Left hindlimb (tissue), 1 donor: Measurements from ENCODE around the gene CDH23.

ENCODE experiments used
- DNase-seq: peaks from one replicate; pipeline ENCODE4 v3.0.0-alpha.2; 2018

The CDH23 gene

GRCh38 chr10:71784679-71785272 lies 388.1 kb downstream of the CDH23 start:
- DNase-seq: no peak

- DNase-seq: no peak
Observed at GRCh38 chr10:71788954-71789353, 392.2 kb downstream of the CDH23 start.

- no peak for DNase-seq
Observed at GRCh38 chr10:71789871-71790270, 393.2 kb downstream of the CDH23 start.

GRCh38 chr10:71790749-71791440 lies 394.2 kb downstream of the CDH23 start:
- no peak for DNase-seq

GRCh38 chr10:71795248-71795647 lies 398.5 kb downstream of the CDH23 start:
- no peak for DNase-seq

- DNase-seq: no peak
Observed at GRCh38 chr10:71796749-71797405, 400.2 kb downstream of the CDH23 start.

- no peak for DNase-seq
Observed at GRCh38 chr10:71797533-71798307, 401.0 kb downstream of the CDH23 start.

DNA sequence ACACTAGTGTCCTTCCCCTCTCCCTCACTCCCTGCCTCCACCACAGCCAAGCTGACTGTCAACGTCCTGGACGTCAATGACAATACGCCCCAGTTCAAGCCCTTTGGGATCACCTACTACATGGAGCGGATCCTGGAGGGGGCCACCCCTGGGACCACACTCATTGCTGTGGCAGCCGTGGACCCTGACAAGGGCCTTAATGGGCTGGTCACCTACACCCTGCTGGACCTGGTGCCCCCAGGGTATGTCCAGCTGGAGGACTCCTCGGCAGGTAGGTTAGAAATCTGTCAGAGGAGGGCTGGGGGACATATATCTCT lies 401.5 kb downstream of the CDH23 start:
- no peak for DNase-seq

DNA sequence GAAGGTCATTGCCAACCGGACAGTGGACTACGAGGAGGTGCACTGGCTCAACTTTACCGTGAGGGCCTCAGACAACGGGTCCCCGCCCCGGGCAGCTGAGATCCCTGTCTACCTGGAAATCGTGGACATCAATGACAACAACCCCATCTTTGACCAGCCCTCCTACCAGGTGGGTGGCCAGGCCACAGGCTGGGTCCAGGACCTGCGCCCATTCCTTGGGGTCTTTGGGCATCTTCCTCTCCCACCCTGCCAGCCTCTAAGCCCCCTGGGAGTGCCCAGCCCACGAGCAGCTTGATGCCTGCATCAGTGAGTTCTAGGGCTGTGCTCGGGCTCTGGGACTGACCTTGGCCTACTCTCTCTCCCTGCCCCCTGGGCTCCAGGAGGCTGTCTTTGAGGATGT lies 402.4 kb downstream of the CDH23 start:
- no peak for DNase-seq

DNA sequence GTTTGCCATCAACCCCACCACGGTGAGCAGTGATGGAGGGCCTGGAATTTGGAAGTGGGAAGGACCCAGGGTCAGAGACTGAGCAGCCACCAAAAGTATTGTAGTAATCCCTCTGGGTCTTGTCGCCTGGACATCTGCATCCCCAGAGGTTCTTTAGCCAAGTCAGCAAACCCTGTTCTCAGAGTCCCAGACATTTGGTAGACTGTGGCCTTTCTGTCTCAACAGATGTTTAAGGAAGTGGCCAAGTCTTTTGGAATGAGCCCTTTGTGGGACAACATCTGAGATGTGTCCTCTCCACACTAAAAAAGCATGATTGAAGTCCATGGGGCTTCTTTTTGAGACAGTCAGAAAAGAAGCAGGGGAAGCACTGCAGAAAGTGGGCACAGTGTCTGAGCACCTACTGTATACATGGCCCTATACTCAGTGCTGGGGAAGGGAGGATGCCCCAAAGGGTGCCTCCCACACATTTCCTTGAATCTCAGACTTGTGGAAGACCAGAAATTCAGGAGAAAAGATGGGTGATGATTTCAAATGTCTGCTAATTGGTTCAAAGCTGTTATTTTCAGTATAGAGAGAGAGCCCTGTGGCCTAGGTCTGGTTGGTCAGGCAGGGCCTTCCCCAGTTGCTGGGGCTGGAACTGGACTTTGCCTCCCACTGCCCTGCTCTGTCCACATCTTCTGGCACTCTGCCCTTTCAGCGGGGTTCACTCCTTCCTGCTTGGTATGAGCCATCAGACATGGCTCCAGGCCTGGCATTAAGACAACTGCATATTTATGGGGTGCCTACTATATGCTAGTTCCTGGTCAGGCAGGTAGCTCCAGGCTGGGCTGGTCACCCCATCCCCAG lies 403.1 kb downstream of the CDH23 start:
- DNase-seq: no peak

- DNase-seq: no peak
Observed at GRCh38 chr10:71801361-71801760, 404.6 kb downstream of the CDH23 start.

GRCh38 chr10:71802235-71802634 lies 405.5 kb downstream of the CDH23 start:
- no peak for DNase-seq

- DNase-seq: no peak
Observed at GRCh38 chr10:71802715-71803488, 406.2 kb downstream of the CDH23 start.

GRCh38 chr10:71804077-71804476 lies 407.4 kb downstream of the CDH23 start:
- no peak for DNase-seq

- no peak for DNase-seq
Observed at GRCh38 chr10:71805776-71806703, 409.3 kb downstream of the CDH23 start.

- no peak for DNase-seq
Observed at GRCh38 chr10:71806704-71807556, 410.2 kb downstream of the CDH23 start.

DNA sequence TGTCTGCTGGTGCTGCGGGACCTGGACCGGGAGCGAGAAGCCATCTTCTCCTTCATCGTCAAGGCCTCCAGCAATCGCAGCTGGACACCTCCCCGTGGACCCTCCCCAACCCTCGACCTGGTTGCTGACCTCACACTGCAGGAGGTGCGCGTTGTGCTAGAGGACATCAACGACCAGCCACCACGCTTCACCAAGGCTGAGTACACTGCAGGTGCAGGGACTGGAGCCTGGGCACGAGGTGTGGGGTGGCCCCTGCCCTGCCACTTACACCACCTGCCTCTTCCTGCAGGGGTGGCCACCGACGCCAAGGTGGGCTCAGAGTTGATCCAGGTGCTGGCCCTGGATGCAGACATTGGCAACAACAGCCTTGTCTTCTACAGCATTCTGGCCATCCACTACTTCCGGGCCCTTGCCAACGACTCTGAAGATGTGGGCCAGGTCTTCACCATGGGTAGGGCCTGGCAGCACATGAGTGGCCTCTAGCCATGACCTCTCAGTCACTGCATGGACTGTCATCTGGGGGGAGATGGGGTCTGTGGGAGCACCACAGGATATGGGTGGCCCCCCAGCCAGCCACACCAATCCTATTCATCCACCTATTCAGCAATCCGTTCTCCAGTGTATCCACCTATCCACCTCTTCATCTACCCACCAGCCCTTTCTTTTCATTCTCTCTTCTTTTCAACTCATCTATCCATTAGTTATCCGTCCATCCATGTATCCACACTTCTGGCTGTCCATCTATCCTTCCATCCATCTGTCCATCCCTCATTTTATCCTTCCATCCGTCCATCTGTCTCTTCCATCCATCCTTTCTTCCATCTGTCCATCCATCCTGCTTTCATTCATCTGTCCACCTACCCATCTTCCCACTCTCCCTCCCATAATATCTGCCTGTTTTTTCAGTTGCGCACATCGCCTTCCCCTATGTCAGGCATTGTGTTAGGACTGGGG lies 411.1 kb downstream of the CDH23 start:
- DNase-seq: no peak

GRCh38 chr10:71809628-71810027 lies 412.9 kb downstream of the CDH23 start:
- DNase-seq: no peak
